Occipital lobe (tissue), 2 donors: ENCODE data around the gene SOCS4. TPM values are rescaled to one million over a fixed set of nuclear protein-coding genes. Genes with fewer than 3 reads are reported as not detected.
"Not testable (repeated sequence)": the region's sequence is repeated elsewhere in the genome, so short reads cannot be mapped to it uniquely, and the experiment has no call there.

Source experiments
- DNase-seq: peaks from one replicate; lab custom pipeline; 2025; lab: John Stamatoyannopoulos, UW
- total RNA-seq: library from RNA; depleted of rRNA; stranded (reverse); fragments of >200 nt; gene quantifications from one replicate; pipeline ENCODE4 v1.2.3, GENCODE V29; 2014

The SOCS4 gene
- 39.6 TPM for total RNA-seq

DNA sequence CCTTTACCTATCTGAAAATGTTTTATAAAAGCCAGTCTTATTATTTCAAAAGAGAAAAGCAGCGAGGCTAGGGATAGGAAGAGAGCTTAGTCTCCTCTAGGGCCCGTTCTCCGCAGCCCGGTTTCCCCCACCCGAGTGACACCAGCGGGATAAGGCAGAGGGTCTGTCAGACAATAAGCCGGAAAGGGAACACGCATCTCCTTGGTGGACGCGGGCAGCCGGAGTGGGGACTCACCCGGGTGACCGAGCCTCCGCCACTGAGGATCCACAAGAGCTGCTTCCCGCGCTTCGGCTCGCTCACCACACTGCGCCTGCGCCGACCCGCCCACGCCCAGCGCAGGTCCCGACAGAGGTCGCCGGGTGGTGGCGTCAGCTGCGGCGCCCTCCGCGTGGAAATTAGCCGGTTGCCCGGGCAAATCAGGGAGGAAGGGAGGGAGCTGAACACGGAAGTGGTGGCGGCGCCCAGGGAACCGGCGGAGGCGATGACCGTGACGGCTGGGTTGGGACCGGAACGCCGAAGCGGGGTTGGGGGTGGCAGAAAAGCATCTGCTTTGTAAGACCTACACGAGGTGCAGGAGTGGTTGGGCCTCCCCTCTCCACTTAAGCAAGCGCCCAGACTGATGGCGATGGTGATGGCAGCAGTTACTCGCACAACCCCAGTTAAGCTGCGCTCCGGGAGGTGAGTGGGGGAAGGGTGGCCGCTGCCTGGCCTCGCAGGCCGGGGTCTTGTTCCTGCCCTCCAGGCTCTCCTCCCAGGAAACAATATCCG is at the start of gene SOCS4, which contains the start of gene WDHD1:
SOCS4 (plus strand) TSS at position 444 of the 769 bp plus-strand sequence. CDS start 15,806 bp downstream, outside the sequence.
WDHD1 (minus strand) TSS at position 307 of the 769 bp plus-strand sequence. CDS start 312 bp downstream, outside the sequence.
- peak; percentile 93 for DNase-seq

DNA sequence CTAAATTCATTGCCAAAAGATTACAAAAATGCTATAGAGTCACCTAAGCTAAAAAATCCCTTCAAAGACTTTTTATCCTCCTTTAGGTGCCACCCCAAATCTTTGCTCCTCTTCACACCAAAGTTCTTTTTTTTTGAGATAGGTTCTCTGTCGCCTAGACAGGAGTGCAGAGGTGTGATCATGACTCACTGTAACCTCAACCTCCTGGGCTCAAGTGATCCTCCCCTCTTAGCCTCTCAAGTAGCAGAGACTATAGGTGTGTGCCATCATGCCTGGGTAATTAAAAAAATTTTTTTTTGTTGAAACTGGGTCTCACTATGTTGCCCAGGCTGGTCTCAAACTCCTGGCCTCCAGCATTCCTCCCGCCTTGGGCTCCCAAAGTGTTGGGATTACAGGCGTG is 48.0 kb upstream of the SOCS4 start:
- no peak for DNase-seq

DNA sequence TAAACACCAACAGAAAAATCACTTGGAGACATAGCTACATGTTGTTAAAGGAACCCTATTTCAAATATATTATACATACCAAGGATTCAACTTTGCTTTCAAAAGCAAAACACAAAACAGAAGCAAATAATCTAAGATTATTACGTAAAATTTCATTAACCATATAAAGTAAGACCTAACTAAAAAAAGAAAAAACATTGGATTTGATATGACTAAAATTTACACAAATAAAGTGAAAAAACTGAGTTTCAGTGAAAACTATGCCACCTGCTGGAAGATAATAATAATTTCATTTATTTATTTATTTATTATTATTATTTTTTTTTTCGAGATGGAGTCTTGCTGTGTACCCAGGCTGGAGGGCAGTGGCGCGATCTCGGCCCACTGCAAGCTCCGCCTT is 45.3 kb upstream of the SOCS4 start:
- no peak for DNase-seq

GRCh38 chr14:54985156-54985555 is 41.9 kb upstream of the SOCS4 start:
- DNase-seq: no peak

- DNase-seq: no peak
These were observed 26.7 kb upstream of the SOCS4 start for GRCh38 chr14:55000381-55000780.

- DNase-seq: no peak
These were observed 22.0 kb upstream of the SOCS4 start for GRCh38 chr14:55005071-55005470.

DNA sequence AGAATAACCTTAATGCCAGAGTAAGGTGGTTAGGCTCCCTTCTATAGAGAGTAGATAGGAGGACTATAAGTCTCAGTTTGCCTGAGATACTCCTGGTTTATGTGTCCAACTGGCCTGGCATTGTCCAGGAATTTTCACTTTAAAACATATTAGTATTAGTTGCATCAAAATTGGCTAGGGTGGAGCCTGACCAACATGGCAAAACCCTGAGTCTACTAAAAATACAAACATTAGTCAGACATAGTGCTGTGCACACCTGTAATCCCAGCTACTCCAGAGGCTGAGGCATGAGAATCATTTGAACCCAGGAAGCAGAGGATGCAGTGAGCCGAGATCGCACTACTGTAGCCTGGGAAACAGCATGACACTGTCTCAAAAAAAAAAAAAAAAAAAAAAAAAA is 12.0 kb upstream of the SOCS4 start:
- DNase-seq: no peak

DNA sequence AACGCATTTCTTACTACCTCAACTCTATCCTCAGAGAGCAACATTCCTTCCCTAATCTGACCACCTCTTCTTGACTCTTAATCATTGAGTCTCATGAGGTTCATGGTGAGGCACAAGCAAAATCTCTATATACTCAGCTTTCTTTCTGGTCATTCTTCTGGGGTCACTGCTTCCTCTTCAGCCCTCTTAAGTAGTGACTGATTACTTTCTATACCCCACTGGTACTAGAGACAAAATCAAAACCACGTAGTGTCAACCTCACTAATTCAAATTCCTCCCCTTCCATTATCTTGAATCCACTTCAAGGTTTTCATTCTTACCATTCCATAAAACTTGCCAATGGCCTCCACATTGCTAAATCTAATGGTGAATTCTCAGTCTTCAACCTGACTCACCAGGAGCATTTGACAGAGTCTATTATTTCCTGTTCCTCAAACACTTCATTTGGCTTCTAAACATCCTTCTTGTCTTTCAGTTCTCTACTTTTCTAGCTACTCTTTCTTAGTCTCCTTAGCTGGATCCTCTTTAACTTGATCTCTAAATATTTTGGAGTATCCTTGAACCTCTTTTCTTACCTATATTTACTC is 7.0 kb upstream of the SOCS4 start:
- no peak for DNase-seq

- not testable (repeated sequence) for DNase-seq
These were observed 2.7 kb upstream of the SOCS4 start for GRCh38 chr14:55024365-55024764.

DNA sequence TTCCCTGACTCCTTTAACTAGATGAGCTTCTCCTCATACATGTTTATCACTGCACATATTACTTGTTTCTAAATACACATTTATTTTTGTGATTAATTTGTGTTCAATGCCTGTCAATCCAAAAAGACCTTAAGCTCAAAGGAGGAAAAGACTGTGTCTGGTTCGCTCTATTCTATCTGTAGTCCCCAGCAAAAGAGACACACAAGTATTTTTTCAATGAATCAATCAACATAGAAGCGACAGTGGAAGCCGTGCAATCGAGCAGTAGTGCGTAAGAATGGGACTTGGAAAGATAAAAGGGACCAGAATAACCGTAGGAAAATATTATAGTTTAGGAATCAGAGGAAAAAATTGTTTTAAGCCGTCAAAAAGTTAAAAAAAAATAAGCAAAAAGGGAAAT is 1.1 kb upstream of the SOCS4 start:
- no peak for DNase-seq

GRCh38 chr14:55026441-55026792 is 619 bp upstream of the SOCS4 start:
- DNase-seq: no peak

DNA sequence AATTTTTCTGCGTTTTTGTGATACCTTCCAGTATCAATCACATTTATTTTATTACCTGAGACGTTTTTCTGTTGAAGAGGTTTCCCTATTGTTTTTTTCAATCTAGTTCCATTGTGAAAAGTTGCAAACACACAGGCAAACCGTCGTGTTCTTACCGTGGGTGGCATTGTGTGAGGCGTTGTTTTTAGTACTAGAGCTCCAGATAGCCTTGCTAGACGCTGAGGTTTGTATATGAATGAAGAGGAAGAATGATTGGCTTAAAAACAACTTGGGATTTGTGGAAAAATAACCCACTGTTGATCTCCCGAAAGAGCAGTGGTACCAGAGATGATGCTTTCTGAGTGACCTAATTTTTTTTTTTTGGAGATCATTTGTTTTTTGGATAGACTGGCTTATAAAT is 1.0 kb downstream of the SOCS4 start:
- DNase-seq: no peak

GRCh38 chr14:55028476-55028875 is 1.4 kb downstream of the SOCS4 start:
- DNase-seq: no peak

GRCh38 chr14:55031190-55031589 is 4.2 kb downstream of the SOCS4 start:
- DNase-seq: no peak

GRCh38 chr14:55037995-55038394 is 11.0 kb downstream of the SOCS4 start:
- not testable (repeated sequence) for DNase-seq

- DNase-seq: no peak
These were observed 11.7 kb downstream of the SOCS4 start for GRCh38 chr14:55038708-55039107.

- no peak for DNase-seq
These were observed 16.5 kb downstream of the SOCS4 start for GRCh38 chr14:55043528-55043927.

DNA sequence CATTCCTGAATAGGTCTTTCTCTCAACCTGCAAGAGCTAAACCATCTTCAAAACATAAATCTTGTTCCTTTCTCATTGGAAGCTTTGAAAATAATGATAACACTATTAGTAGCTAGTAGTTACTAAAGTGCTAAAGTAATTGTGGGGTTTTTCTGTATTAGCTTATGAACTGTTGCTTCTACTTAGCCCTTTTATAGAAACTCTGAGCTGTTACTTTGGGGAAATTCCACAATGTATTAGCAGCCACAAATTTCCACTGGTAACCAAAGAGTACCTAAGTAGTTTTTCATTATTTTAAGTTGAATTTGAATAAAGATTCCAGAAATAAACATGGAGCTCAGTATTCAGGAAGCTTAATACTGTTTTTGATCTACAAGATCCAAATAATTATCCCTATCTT is 18.1 kb downstream of the SOCS4 start:
- DNase-seq: no peak

GRCh38 chr14:55047301-55048053 is 20.4 kb downstream of the SOCS4 start:
- no peak for DNase-seq

DNA sequence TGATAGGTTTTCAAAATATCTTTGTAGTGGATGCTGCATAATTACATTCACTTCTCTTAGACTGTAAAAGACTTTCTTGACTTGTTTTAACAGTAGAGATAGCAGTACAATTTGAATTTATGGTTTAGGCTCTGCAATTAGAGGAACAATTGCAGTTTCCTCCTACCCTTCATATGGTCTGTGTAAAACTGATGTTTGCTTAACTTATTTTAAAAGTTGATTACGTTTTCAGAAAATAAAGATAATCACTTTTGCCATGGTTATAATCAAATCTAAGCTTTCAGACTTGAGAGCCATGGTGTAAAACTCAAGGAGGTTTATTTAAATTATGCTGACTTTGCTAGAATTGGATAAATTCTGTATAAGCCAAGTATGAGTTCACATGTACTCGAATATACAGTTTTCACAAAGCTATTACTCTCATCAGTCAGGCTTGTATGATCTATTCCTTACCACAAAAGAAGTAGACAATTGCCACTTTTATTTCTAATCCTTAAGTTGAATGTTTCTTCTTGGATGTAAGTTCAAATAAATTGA is 21.9 kb downstream of the SOCS4 start:
- no peak for DNase-seq

DNA sequence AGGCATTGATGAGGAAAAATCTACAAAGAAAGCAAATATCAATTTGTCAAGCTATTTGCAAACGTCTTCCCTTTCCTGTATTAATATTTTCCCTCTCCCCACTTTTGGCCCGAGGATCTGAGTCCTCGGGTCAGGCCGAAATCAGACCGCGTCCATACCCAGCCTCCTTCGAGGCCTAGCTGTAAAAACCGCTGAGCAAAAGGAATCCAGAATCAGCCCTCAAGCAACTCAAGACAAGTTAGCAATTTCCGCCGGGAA is 24.1 kb downstream of the SOCS4 start:
- no peak for DNase-seq
